Suprapubic skin (tissue), 4 donors: ENCODE results near the gene XPC.

ENCODE experiments used
- POLR2A ChIP-seq, 2 donors: fragments of 450-650 bp; IDR thresholded peaks; one replicate each; pipeline ENCODE4 v1.6.1; 2017; ENCODE audit warnings: antibody characterized with exemption in 2 of 2, mild to moderate bottlenecking in 2 of 2, moderate library complexity in 2 of 2
- POLR2AphosphoS5 ChIP-seq, 3 donors: sonication (generic); formaldehyde crosslinking; IDR thresholded peaks; one replicate each; pipeline ENCODE4 v1.6.1; 2017; ENCODE audit warnings: antibody characterized with exemption in 3 of 3
- TF ChIP-seq, protein P1 (sequence below), 2 donors: fragments of 200-600 bp in 1 of 2; fragments of 450-650 bp in 1 of 2; sonication (generic) in 1 of 2; IDR thresholded peaks; one replicate each; pipeline ENCODE4 v1.5.1; 2016 to 2019; ENCODE audit warnings: antibody characterized with exemption in 2 of 2, mild to moderate bottlenecking in 1 of 2, moderate library complexity in 1 of 2

DNA sequence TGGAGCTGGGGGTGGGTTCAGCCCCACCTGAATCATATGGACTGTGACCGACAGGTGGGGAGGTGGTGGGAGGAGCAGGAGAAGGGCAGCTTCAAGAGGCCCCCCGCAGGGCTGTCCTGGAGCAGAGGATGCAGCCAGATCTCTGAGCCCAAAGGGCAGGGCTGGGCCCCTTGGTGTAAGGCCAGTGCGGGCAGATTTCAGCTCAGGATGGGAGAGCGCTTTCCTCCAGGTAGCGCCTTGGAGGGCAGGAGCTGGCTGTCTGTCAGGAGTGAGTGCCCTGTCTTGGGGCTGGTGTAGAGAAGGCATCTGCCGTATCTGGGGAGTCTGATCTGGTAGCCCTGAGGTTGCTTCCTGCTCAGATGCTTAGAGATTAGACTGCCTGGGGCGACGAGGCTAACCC lies 46.3 kb downstream of the XPC start:
- TF ChIP-seq, protein P1, sequence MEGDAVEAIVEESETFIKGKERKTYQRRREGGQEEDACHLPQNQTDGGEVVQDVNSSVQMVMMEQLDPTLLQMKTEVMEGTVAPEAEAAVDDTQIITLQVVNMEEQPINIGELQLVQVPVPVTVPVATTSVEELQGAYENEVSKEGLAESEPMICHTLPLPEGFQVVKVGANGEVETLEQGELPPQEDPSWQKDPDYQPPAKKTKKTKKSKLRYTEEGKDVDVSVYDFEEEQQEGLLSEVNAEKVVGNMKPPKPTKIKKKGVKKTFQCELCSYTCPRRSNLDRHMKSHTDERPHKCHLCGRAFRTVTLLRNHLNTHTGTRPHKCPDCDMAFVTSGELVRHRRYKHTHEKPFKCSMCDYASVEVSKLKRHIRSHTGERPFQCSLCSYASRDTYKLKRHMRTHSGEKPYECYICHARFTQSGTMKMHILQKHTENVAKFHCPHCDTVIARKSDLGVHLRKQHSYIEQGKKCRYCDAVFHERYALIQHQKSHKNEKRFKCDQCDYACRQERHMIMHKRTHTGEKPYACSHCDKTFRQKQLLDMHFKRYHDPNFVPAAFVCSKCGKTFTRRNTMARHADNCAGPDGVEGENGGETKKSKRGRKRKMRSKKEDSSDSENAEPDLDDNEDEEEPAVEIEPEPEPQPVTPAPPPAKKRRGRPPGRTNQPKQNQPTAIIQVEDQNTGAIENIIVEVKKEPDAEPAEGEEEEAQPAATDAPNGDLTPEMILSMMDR (IDR thresholded peaks at IDR 0.05), result no peak
- TF ChIP-seq POLR2AphosphoS5 (IDR thresholded peaks at IDR 0.05) (no peak), POLR2A (IDR thresholded peaks at IDR 0.05) (no peak)
